Trophoblast cell (in vitro differentiated cells and primary cell): ENCODE data around the gene AP5Z1.

Experiments used
- DNase-seq, 2 donors: peaks; one replicate each; pipeline ENCODE4 v3.0.0-alpha.2; 2016
- H2AFZ ChIP-seq: 2 replicates; pipeline ENCODE4 v1.6.1; 2013; ENCODE audit warnings: low read length, moderate library complexity, mild to moderate bottlenecking; ENCODE audit not compliant: insufficient read depth, poor library complexity
- H2AK5ac ChIP-seq: 2 replicates; pipeline ENCODE4 v1.6.1; 2013; ENCODE audit warnings: mild to moderate bottlenecking, low read length
- H2BK120ac ChIP-seq: 2 replicates; pipeline ENCODE4 v1.6.1; 2013; ENCODE audit warnings: low read length, mild to moderate bottlenecking, moderate library complexity; ENCODE audit not compliant: insufficient read depth, poor library complexity
- H2BK12ac ChIP-seq: 2 replicates; pipeline ENCODE4 v1.6.1; 2013; ENCODE audit warnings: mild to moderate bottlenecking, low read length, moderate library complexity
- H2BK5ac ChIP-seq: 2 replicates; pipeline ENCODE4 v1.6.1; 2013; ENCODE audit warnings: low read length, low read depth, moderate library complexity, mild to moderate bottlenecking; ENCODE audit not compliant: poor library complexity
- H3K14ac ChIP-seq: 2 replicates; pipeline ENCODE4 v1.6.1; 2013; ENCODE audit warnings: mild to moderate bottlenecking, low read length
- H3K18ac ChIP-seq: 2 replicates; pipeline ENCODE4 v1.6.1; 2013; ENCODE audit warnings: mild to moderate bottlenecking, low read length
- H3K23ac ChIP-seq: 2 replicates; pipeline ENCODE4 v1.6.1; 2013; ENCODE audit warnings: low read length
- H3K27ac ChIP-seq: 2 replicates; pipeline ENCODE4 v1.5.1; 2013; ENCODE audit warnings: low read depth, mild to moderate bottlenecking, inconsistent platforms, low read length, moderate library complexity
- H3K27me3 ChIP-seq: 2 replicates; pipeline ENCODE4 v1.6.1; 2013; ENCODE audit warnings: inconsistent platforms, mild to moderate bottlenecking, low read length, moderate library complexity; ENCODE audit not compliant: insufficient read depth
- H3K36me3 ChIP-seq, 2 experiments: 1 replicate in 1 of 2; 2 replicates in 1 of 2; pipeline ENCODE4 v1.6.1; 2013; ENCODE audit warnings: low read length in 2 of 2, mild to moderate bottlenecking in 2 of 2, moderate library complexity in 1 of 2; ENCODE audit not compliant: insufficient read depth in 2 of 2, control insufficient read depth in 1 of 2
- H3K4ac ChIP-seq: 2 replicates; pipeline ENCODE4 v1.6.1; 2013; ENCODE audit warnings: low read depth, mild to moderate bottlenecking, low read length, moderate library complexity
- H3K4me1 ChIP-seq, 2 experiments: 1 replicate in 1 of 2; 2 replicates in 1 of 2; pipeline ENCODE4 v1.6.1; 2013; ENCODE audit warnings: low read length in 2 of 2, mild to moderate bottlenecking in 2 of 2, moderate library complexity in 1 of 2; ENCODE audit not compliant: insufficient read depth in 2 of 2, control insufficient read depth in 1 of 2
- H3K4me2 ChIP-seq: 2 replicates; pipeline ENCODE4 v1.6.1; 2013; ENCODE audit warnings: inconsistent platforms, mild to moderate bottlenecking, low read length, moderate library complexity
- H3K4me3 ChIP-seq: 2 replicates; pipeline ENCODE4 v1.5.1; 2013; ENCODE audit warnings: mild to moderate bottlenecking, low read depth, low read length, inconsistent platforms
- H3K79me1 ChIP-seq: one replicate; pipeline ENCODE4 v1.6.1; 2013; ENCODE audit warnings: low read length
- H3K79me2 ChIP-seq: 2 replicates; pipeline ENCODE4 v1.6.1; 2013; ENCODE audit warnings: low read length, mild to moderate bottlenecking; ENCODE audit not compliant: control insufficient read depth, insufficient read depth, poor library complexity
- H3K9ac ChIP-seq: 2 replicates; pipeline ENCODE4 v1.6.1; 2013; ENCODE audit warnings: mild to moderate bottlenecking, low read length
- H3K9me3 ChIP-seq: 2 replicates; pipeline ENCODE4 v1.6.1; 2013; ENCODE audit warnings: low read depth, mild to moderate bottlenecking, control low read depth, inconsistent platforms, low read length; ENCODE audit not compliant: insufficient read depth
- H4K12ac ChIP-seq: 2 replicates; pipeline ENCODE4 v1.6.1; 2013; ENCODE audit warnings: low read depth, mild to moderate bottlenecking, low read length, moderate library complexity
- H4K8ac ChIP-seq: 2 replicates; pipeline ENCODE4 v1.6.1; 2013; ENCODE audit warnings: low read depth, mild to moderate bottlenecking, low read length, moderate library complexity
- H4K91ac ChIP-seq: one replicate; pipeline ENCODE4 v1.6.1; 2013; ENCODE audit warnings: low read depth, mild to moderate bottlenecking, low read length, moderate library complexity
- WGBS: extraction: QIAGEN DNeasy Blood & Tissue Kit; methylation state at CpG from one replicate; pipeline ENCODE4 v1.1.7; 2013; ENCODE audit warnings: missing lambda C conversion rate; ENCODE audit not compliant: insufficient read length, insufficient coverage; ENCODE audit errors: extremely low coverage; 5-methylcytosine and 5-hydroxymethylcytosine counted together

Gene AP5Z1

GRCh38 chr7:4762121-4763055, 13.0 kb upstream of the AP5Z1 start:
- Histone ChIP-seq H3K9ac (no peak overlapping the region), H2AFZ (no peak overlapping the region), H3K4me3 (no peak overlapping the region), H3K18ac (no peak overlapping the region), H3K4me2 (no peak overlapping the region), H3K4me1 (no peaks in the 10 kb centered on the region), H3K36me3 (peaks cover 63 to 65% of the 10 kb centered on the region in 2 experiments), H3K27me3 (no peaks in the 10 kb centered on the region), H4K91ac (no peak overlapping the region), H3K9me3 (no peaks in the 10 kb centered on the region), H3K79me1 (no peaks in the 10 kb centered on the region), H3K14ac (no peak overlapping the region), H3K23ac (no peak overlapping the region), H2BK120ac (no peak overlapping the region), H3K27ac (no peak overlapping the region), H2BK12ac (no peak overlapping the region), H4K8ac (no peak overlapping the region), H2BK5ac (no peak overlapping the region), H3K79me2 (no peaks in the 10 kb centered on the region), H4K12ac (no peak overlapping the region), H2AK5ac (no peak overlapping the region), H3K4ac (no peak overlapping the region)
- no peak for DNase-seq
- no CpG with 5 or more reads among the region's 54 CpGs for WGBS

- no peak for DNase-seq
- Histone ChIP-seq H2BK12ac (no peak overlapping the region), H3K9ac (no peak overlapping the region), H3K9me3 (no peaks in the 10 kb centered on the region), H3K79me1 (no peaks in the 10 kb centered on the region), H3K4me2 (no peak overlapping the region), H4K12ac (no peak overlapping the region), H3K23ac (no peak overlapping the region), H3K36me3 (peaks cover 60% of the 10 kb centered on the region in 2 experiments), H3K27me3 (no peaks in the 10 kb centered on the region), H3K79me2 (no peaks in the 10 kb centered on the region), H3K4me3 (no peak overlapping the region), H4K8ac (no peak overlapping the region), H3K18ac (no peak overlapping the region), H3K14ac (no peak overlapping the region), H3K4me1 (no peaks in the 10 kb centered on the region), H2BK120ac (no peak overlapping the region), H3K4ac (no peak overlapping the region), H3K27ac (no peak overlapping the region), H4K91ac (no peak overlapping the region), H2AFZ (no peak overlapping the region), H2BK5ac (no peak overlapping the region), H2AK5ac (no peak overlapping the region)
- no CpG with 5 or more reads among the region's 32 CpGs for WGBS
Measured at GRCh38 chr7:4763091-4763793, 12.2 kb upstream of the AP5Z1 start.

GRCh38 chr7:4763794-4764185, 11.6 kb upstream of the AP5Z1 start:
- H3K79me2 ChIP-seq = no peaks in the 10 kb centered on the region
- H4K12ac ChIP-seq = no peak overlapping the region
- H3K18ac ChIP-seq = no peak overlapping the region
- H2AK5ac ChIP-seq = no peak overlapping the region
- no peak overlapping the region for H2AFZ ChIP-seq
- no peak overlapping the region for H3K23ac ChIP-seq
- no peak overlapping the region for H2BK12ac ChIP-seq
- H3K36me3 ChIP-seq = peaks cover 55% of the 10 kb centered on the region in 2 experiments
- no peaks in the 10 kb centered on the region for H3K79me1 ChIP-seq
- DNase-seq = no peak
- H2BK120ac ChIP-seq = no peak overlapping the region
- H3K4ac ChIP-seq = no peak overlapping the region
- H3K9ac ChIP-seq = no peak overlapping the region
- H3K4me2 ChIP-seq = no peak overlapping the region
- H4K8ac ChIP-seq = no peak overlapping the region
- H3K27ac ChIP-seq = no peak overlapping the region
- H3K27me3 ChIP-seq = no peaks in the 10 kb centered on the region
- H3K14ac ChIP-seq = no peak overlapping the region
- no peak overlapping the region for H4K91ac ChIP-seq
- H3K9me3 ChIP-seq = no peaks in the 10 kb centered on the region
- no peaks in the 10 kb centered on the region for H3K4me1 ChIP-seq
- H3K4me3 ChIP-seq = no peak overlapping the region
- H2BK5ac ChIP-seq = no peak overlapping the region
- no CpG with 5 or more reads among the region's 21 CpGs for WGBS

GRCh38 chr7:4764402-4765007, 10.9 kb upstream of the AP5Z1 start:
- no peak for DNase-seq
- no peak overlapping the region for H3K4ac ChIP-seq
- no peaks in the 10 kb centered on the region for H3K79me2 ChIP-seq
- no peak overlapping the region for H2BK12ac ChIP-seq
- no peaks in the 10 kb centered on the region for H3K27me3 ChIP-seq
- no peaks in the 10 kb centered on the region for H3K79me1 ChIP-seq
- H3K36me3 ChIP-seq = peaks cover 49% of the 10 kb centered on the region in 2 experiments
- no peak overlapping the region for H2AFZ ChIP-seq
- no peak overlapping the region for H3K23ac ChIP-seq
- no peak overlapping the region for H4K12ac ChIP-seq
- H2BK5ac ChIP-seq = no peak overlapping the region
- no peaks in the 10 kb centered on the region for H3K4me1 ChIP-seq
- H2AK5ac ChIP-seq = no peak overlapping the region
- H3K9ac ChIP-seq = no peak overlapping the region
- no peak overlapping the region for H4K91ac ChIP-seq
- H3K18ac ChIP-seq = no peak overlapping the region
- no peak overlapping the region for H3K14ac ChIP-seq
- H3K9me3 ChIP-seq = no peaks in the 10 kb centered on the region
- H2BK120ac ChIP-seq = no peak overlapping the region
- WGBS = no CpG with 5 or more reads among the region's 35 CpGs
- H3K4me3 ChIP-seq = peak overlapping the region; percentile 10
- no peak overlapping the region for H3K27ac ChIP-seq
- no peak overlapping the region for H3K4me2 ChIP-seq
- H4K8ac ChIP-seq = no peak overlapping the region
